SJSA1 (cell line): ENCODE data around the gene TMEM18. TPM values are rescaled to one million over a fixed set of nuclear protein-coding genes. Genes with fewer than 3 reads are reported as not detected.
A peak's percentile ranks its signal among the peaks of the same experiment; 100 is the strongest.

ENCODE experiments used
- DNase-seq, 2 experiments: peaks; one replicate each; pipeline ENCODE4 v3.0.0-alpha.2; 2015 to 2020; ENCODE audit warnings: low spot score in 2 of 2, low read depth in 1 of 2
- H3K27ac ChIP-seq: fragments of 250-450 bp; sonication (Bioruptor Pico); 2 replicates; pipeline ENCODE4 v1.5.1; 2020; ENCODE audit warnings: mild to moderate bottlenecking, moderate library complexity
- H3K27me3 ChIP-seq: fragments of 250-450 bp; sonication (Bioruptor Pico); replicated peaks from 2 replicates; pipeline ENCODE4 v1.5.1; 2020; ENCODE audit warnings: mild to moderate bottlenecking, moderate library complexity
- H3K36me3 ChIP-seq: fragments of 250-450 bp; sonication (Bioruptor Pico); 2 replicates; pipeline ENCODE4 v1.5.1; 2020; ENCODE audit warnings: mild to moderate bottlenecking
- H3K4me1 ChIP-seq: fragments of 250-450 bp; sonication (Bioruptor Pico); replicated peaks from 2 replicates; pipeline ENCODE4 v1.6.1; 2021; ENCODE audit warnings: mild to moderate bottlenecking
- H3K4me3 ChIP-seq: fragments of 250-450 bp; sonication (Bioruptor Pico); 2 replicates; pipeline ENCODE4 v1.5.1; 2020; ENCODE audit warnings: mild to moderate bottlenecking
- H3K9me3 ChIP-seq: fragments of 250-450 bp; sonication (Bioruptor Pico); replicated peaks from 2 replicates; pipeline ENCODE4 v1.5.1; 2020; ENCODE audit warnings: mild to moderate bottlenecking
- total RNA-seq: library from RNA; depleted of rRNA; stranded (reverse); fragments of >200 nt; shearing (Covaris generic); gene quantifications from 2 replicates; pipeline ENCODE4 v1.2.3, GENCODE V29; 2014

The TMEM18 gene
- total RNA-seq, 1 experiment from 2014 or later, result 45.1 TPM

- DNase-seq, result peak in 1 of 2 experiments; percentile 33
- Histone ChIP-seq H3K27me3 (peaks cover 9% of the 10 kb centered on the region), H3K27ac (no peak overlapping the region), H3K9me3 (no peaks in the 10 kb centered on the region), H3K4me1 (no peaks in the 10 kb centered on the region), H3K36me3 (no peaks in the 10 kb centered on the region), H3K4me3 (no peak overlapping the region)
Measured at GRCh38 chr2:649426-650342, 27.5 kb downstream of the TMEM18 start.

GRCh38 chr2:648476-649424 lies 28.5 kb downstream of the TMEM18 start:
- Histone ChIP-seq H3K36me3 (no peaks in the 10 kb centered on the region), H3K4me1 (no peaks in the 10 kb centered on the region), H3K4me3 (no peak overlapping the region), H3K9me3 (no peaks in the 10 kb centered on the region), H3K27ac (no peak overlapping the region), H3K27me3 (peaks cover 9% of the 10 kb centered on the region)
- DNase-seq, result peak in 1 of 2 experiments; percentile 31

GRCh38 chr2:647691-648231 lies 29.4 kb downstream of the TMEM18 start:
- no peaks in the 10 kb centered on the region for H3K36me3 ChIP-seq
- peak in 1 of 2 experiments; percentile 39 for DNase-seq
- H3K27ac ChIP-seq, result no peak overlapping the region
- H3K9me3 ChIP-seq, result no peaks in the 10 kb centered on the region
- no peak overlapping the region for H3K4me3 ChIP-seq
- peaks cover 9% of the 10 kb centered on the region for H3K27me3 ChIP-seq
- no peaks in the 10 kb centered on the region for H3K4me1 ChIP-seq

DNA sequence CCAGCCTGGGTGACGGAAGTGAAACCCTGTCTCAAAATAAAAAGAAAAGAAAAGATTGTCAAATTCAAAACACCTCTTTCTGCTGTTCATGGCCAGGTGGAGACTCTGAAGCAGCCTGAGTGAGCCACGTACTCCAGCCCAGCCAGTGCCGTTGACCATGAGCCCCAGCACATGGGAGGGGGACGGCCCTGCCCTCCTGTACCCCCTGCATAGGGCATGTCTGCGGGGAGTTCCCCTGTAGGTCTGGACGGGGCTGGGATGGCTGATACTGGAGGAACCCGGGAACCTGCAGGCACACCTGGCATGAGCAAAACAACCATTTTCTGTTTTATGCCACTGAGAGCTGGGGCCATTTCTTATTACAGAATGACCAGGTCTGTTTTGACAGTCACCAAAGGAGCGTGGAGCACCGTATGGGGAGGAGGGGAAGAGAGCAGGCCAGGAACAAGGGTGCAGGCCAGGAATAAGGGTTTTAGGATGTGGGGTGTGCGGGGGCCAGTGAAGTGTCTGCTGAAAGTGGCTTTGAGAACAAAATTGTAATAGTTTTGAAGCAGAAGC lies 30.1 kb downstream of the TMEM18 start:
- Histone ChIP-seq H3K36me3 (no peaks in the 10 kb centered on the region), H3K4me3 (no peak overlapping the region), H3K27me3 (peaks cover 9% of the 10 kb centered on the region), H3K4me1 (no peaks in the 10 kb centered on the region), H3K9me3 (no peaks in the 10 kb centered on the region), H3K27ac (no peak overlapping the region)
- peak in 1 of 2 experiments; percentile 31 for DNase-seq

- no peaks in the 10 kb centered on the region for H3K9me3 ChIP-seq
- peak in 1 of 2 experiments; percentile 21 for DNase-seq
- H3K4me1 ChIP-seq, result no peaks in the 10 kb centered on the region
- H3K27ac ChIP-seq, result no peak overlapping the region
- peaks cover 9% of the 10 kb centered on the region for H3K27me3 ChIP-seq
- H3K4me3 ChIP-seq, result no peak overlapping the region
- no peaks in the 10 kb centered on the region for H3K36me3 ChIP-seq
Measured at GRCh38 chr2:644871-645270, 32.3 kb downstream of the TMEM18 start.

GRCh38 chr2:643761-644160 lies 33.4 kb downstream of the TMEM18 start:
- Histone ChIP-seq H3K4me3 (no peak overlapping the region), H3K9me3 (no peaks in the 10 kb centered on the region), H3K4me1 (no peaks in the 10 kb centered on the region), H3K27me3 (peaks cover 9% of the 10 kb centered on the region), H3K36me3 (no peaks in the 10 kb centered on the region), H3K27ac (no peak overlapping the region)
- peak in 1 of 2 experiments; percentile 10 for DNase-seq

DNA sequence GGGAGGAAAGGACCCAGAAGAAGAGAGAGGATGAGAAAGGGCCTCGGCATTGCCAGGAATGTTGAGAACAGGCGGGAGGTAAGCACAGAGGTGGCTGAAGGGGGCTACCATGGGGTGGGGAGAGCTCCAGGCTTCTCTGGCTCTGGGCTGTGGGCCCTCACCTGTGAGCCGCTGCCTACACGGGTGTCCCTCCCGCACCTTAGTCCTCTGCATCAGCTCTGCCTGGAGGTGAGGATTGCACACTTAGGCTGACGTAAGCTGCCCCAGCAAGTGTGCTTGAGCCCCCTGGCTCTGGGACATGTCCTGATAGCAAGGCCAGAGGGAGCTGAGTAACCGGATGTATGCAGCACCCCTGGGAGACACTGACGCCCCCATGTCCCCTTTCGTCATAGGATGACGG lies 33.9 kb downstream of the TMEM18 start:
- H3K27me3 ChIP-seq, result peaks cover 9% of the 10 kb centered on the region
- H3K9me3 ChIP-seq, result no peaks in the 10 kb centered on the region
- no peak overlapping the region for H3K27ac ChIP-seq
- H3K36me3 ChIP-seq, result no peaks in the 10 kb centered on the region
- no peak overlapping the region for H3K4me3 ChIP-seq
- no peaks in the 10 kb centered on the region for H3K4me1 ChIP-seq
- DNase-seq, result peak in 1 of 2 experiments; percentile 33

- no peak overlapping the region for H3K4me3 ChIP-seq
- H3K9me3 ChIP-seq, result peaks cover under 1% of the 10 kb centered on the region; the same call in 1 of the 2 replicates
- no peak overlapping the region for H3K27ac ChIP-seq
- no peaks in the 10 kb centered on the region for H3K4me1 ChIP-seq
- no peaks in the 10 kb centered on the region for H3K36me3 ChIP-seq
- peaks cover 7% of the 10 kb centered on the region for H3K27me3 ChIP-seq
- peak in 1 of 2 experiments; percentile 12 for DNase-seq
Measured at GRCh38 chr2:641872-642815, 35.1 kb downstream of the TMEM18 start.

- Histone ChIP-seq H3K4me3 (no peak overlapping the region), H3K27ac (no peak overlapping the region), H3K4me1 (peaks cover 4% of the 10 kb centered on the region; the same call in 1 of the 2 replicates), H3K36me3 (no peaks in the 10 kb centered on the region), H3K9me3 (peaks cover 6% of the 10 kb centered on the region), H3K27me3 (peaks cover 4% of the 10 kb centered on the region; the same call in 1 of the 2 replicates)
- no peak for DNase-seq
Measured at GRCh38 chr2:641164-641871, 35.9 kb downstream of the TMEM18 start.

GRCh38 chr2:639703-640102 lies 37.5 kb downstream of the TMEM18 start:
- Histone ChIP-seq H3K4me1 (peaks cover 4% of the 10 kb centered on the region; the same call in 1 of the 2 replicates), H3K4me3 (no peak overlapping the region), H3K36me3 (no peaks in the 10 kb centered on the region), H3K27me3 (no peaks in the 10 kb centered on the region), H3K27ac (no peak overlapping the region), H3K9me3 (peaks cover 6% of the 10 kb centered on the region)
- DNase-seq, result no peak

DNA sequence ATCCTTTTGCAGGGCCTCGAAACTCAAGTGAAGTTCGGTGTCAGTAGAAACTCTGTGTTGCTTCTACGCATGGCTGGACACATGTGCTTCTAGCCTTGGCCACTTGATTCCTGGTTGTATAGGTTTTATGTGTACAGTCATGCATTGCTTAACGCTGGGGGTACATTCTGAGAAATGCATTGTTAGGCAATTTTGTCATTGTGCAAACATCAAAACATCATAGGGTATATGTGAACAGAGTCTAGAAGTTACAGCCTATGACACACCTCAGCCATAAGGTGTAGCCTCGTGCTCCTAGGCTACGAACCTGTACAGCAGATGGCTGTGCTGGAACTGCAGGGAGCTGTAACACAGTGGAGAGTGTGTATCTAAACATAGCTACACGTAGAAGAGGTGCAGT lies 39.4 kb downstream of the TMEM18 start:
- Histone ChIP-seq H3K4me3 (no peak overlapping the region), H3K27ac (no peak overlapping the region), H3K9me3 (peaks cover 6% of the 10 kb centered on the region), H3K27me3 (no peaks in the 10 kb centered on the region), H3K36me3 (no peaks in the 10 kb centered on the region), H3K4me1 (peaks cover 4% of the 10 kb centered on the region; the same call in 1 of the 2 replicates)
- no peak for DNase-seq

GRCh38 chr2:637406-637776 lies 39.8 kb downstream of the TMEM18 start:
- Histone ChIP-seq H3K4me3 (no peak overlapping the region), H3K27me3 (no peaks in the 10 kb centered on the region), H3K27ac (no peak overlapping the region), H3K36me3 (no peaks in the 10 kb centered on the region), H3K9me3 (peaks cover 6% of the 10 kb centered on the region), H3K4me1 (peaks cover 4% of the 10 kb centered on the region; the same call in 1 of the 2 replicates)
- DNase-seq, result no peak
